Measurements from ENCODE around the gene POU2F3. TPM values are rescaled to one million over a fixed set of nuclear protein-coding genes. Genes with fewer than 3 reads are reported as not detected.

The POU2F3 gene
- total RNA-seq, 1 experiment from 2014 or later, result not detected

DNA sequence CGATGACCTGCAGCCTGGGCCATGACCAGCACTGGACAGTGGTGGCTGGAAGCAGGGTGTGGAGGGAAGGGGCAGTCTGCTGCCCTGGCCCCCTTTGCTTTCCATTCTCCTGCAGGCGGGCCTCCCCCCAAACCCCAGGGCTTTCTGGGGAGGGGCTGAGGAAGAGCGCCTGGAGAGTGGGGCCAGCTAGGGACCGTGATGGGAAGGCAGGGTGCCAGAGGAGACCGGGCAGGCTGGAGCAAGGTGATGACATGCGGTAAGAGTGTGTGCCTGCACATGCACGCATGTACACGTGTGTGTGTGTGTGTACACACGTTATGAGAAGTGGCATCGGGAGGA lies 21.3 kb upstream of the POU2F3 start:
- Histone ChIP-seq H3K27ac (ENCODE audit: low read length) (no peak overlapping the region), H3K27me3 (ENCODE audit: control insufficient read depth, insufficient read depth, low read length) (0 out of 2 replicates have a peak, but pooled peaks cover 2% of the 10 kb centered on the region), H3K4me3 (ENCODE audit: low read depth in 2 of 2, low read length in 2 of 2) (no peak overlapping the region), H3K9me3 (ENCODE audit: control insufficient read depth, insufficient read depth, low read depth, low read length) (no peaks in the 10 kb centered on the region), H3K4me1 (ENCODE audit: control insufficient read depth, insufficient read depth, low read length) (no peaks in the 10 kb centered on the region; the same call in 1 of the 2 replicates), H3K36me3 (ENCODE audit: control insufficient read depth, insufficient read depth, low read length) (no peaks in the 10 kb centered on the region)
- TF ChIP-seq CTCF (IDR thresholded peaks at IDR 0.05) (no peak), REST (IDR thresholded peaks at IDR 0.05; ENCODE audit: insufficient read depth in 1 of 2, low read depth in 2 of 2, low read length in 1 of 2) (no peak), TCF7L2 (IDR thresholded peaks at IDR 0.05; ENCODE audit: low read depth, low read length) (no peak), POLR2AphosphoS5 (IDR thresholded peaks at IDR 0.05; ENCODE audit: low read depth, low read length) (no peak), SIN3A (IDR thresholded peaks at IDR 0.05; ENCODE audit: borderline replicate concordance, insufficient read depth, low read depth, low read length) (no peak)
- intact Hi-C loops (cut with micrococcal nuclease; ENCODE audit: unreplicated experiment) (no loop called here), in situ Hi-C loops (cut with HindIII; ENCODE audit: low pct_unique_long_range_greater_than_20kb, low sequenced_read_pairs) (no loop called here)
- ChIA-PET CTCF (no interaction called here), POLR2A (no interaction called here)
- DNase-seq (ENCODE audit: low read depth, low spot score) (no peak), ATAC-seq (no peak)
- no TSS peak for BruUV-seq (replicated peaks)

DNA sequence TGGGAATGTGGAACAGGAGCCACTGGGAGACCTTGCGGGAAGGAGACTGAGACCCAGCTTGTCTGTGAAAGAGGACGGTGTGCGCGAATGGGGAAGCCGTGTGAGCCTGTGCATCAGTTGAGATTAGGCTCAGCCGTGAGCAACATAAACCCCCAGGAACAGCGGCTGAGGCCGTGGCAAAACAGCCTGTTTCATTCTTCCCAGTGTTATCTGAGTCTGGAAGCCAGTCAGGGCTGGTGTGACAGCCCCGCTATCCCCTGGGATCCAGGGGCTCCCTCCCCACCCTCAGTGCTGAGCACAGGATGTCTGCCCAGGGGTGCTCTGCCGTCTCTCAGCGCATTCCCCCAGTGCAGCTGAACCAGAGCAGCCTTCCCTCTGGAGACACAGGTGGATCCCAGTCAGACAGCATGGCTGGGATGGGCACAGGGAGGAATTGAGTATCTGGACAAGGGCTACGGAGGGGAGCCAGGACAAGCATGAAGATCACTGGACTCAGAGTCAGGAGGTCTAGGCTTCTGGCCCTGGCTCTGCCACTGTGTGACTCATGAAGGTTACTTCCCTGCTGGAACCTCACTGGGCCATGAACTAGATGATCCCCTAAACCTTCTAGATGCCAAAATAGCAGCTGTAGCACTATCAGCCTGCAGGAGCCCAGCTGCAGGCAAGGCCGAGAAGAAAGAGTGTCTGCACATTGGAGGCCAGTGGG lies 20.6 kb upstream of the POU2F3 start:
- no peaks in the 10 kb centered on the region for H3K36me3 ChIP-seq (ENCODE audit: control insufficient read depth, insufficient read depth, low read length)
- intact Hi-C loops (cut with micrococcal nuclease; ENCODE audit: unreplicated experiment), result no loop called here
- H3K4me3 ChIP-seq (ENCODE audit: low read depth in 2 of 2, low read length in 2 of 2), result no peak overlapping the region
- no peak overlapping the region for H3K27ac ChIP-seq (ENCODE audit: low read length)
- H3K27me3 ChIP-seq (ENCODE audit: control insufficient read depth, insufficient read depth, low read length), result 0 out of 2 replicates have a peak, but pooled peaks cover 2% of the 10 kb centered on the region
- no peaks in the 10 kb centered on the region for H3K9me3 ChIP-seq (ENCODE audit: control insufficient read depth, insufficient read depth, low read depth, low read length)
- POLR2A ChIA-PET, result no interaction called here
- in situ Hi-C loops (cut with HindIII; ENCODE audit: low pct_unique_long_range_greater_than_20kb, low sequenced_read_pairs), result no loop called here
- DNase-seq (ENCODE audit: low read depth, low spot score), result no peak
- no peak for TF ChIP-seq CTCF (IDR thresholded peaks at IDR 0.05)
- no peak for TF ChIP-seq TCF7L2 (IDR thresholded peaks at IDR 0.05; ENCODE audit: low read depth, low read length)
- TF ChIP-seq REST (IDR thresholded peaks at IDR 0.05; ENCODE audit: insufficient read depth in 1 of 2, low read depth in 2 of 2, low read length in 1 of 2), result no peak
- no peak for TF ChIP-seq SIN3A (IDR thresholded peaks at IDR 0.05; ENCODE audit: borderline replicate concordance, insufficient read depth, low read depth, low read length)
- TF ChIP-seq POLR2AphosphoS5 (IDR thresholded peaks at IDR 0.05; ENCODE audit: low read depth, low read length), result no peak
- no peak for ATAC-seq
- CTCF ChIA-PET, result no interaction called here
- BruUV-seq (replicated peaks), result no TSS peak
- no peaks in the 10 kb centered on the region; the same call in 1 of the 2 replicates for H3K4me1 ChIP-seq (ENCODE audit: control insufficient read depth, insufficient read depth, low read length)
